Epithelial cell of esophagus (primary cell): ENCODE results near the gene KNSTRN.

Experiments
- DNase-seq: peaks from one replicate; pipeline ENCODE4 v3.0.0; 2010; ENCODE audit warnings: low read depth
- H3K4me3 ChIP-seq: 2 replicates; pipeline ENCODE4 v1.5.1; 2011; ENCODE audit warnings: mild to moderate bottlenecking, low read length, control low read depth
- CTCF ChIP-seq: IDR thresholded peaks from 2 replicates; pipeline ENCODE4 v1.5.1; 2011; ENCODE audit warnings: low read depth, mild to moderate bottlenecking, low read length, control low read depth, inconsistent platforms; ENCODE audit not compliant: insufficient read depth; ENCODE audit errors: missing control alignments

Gene KNSTRN

DNA sequence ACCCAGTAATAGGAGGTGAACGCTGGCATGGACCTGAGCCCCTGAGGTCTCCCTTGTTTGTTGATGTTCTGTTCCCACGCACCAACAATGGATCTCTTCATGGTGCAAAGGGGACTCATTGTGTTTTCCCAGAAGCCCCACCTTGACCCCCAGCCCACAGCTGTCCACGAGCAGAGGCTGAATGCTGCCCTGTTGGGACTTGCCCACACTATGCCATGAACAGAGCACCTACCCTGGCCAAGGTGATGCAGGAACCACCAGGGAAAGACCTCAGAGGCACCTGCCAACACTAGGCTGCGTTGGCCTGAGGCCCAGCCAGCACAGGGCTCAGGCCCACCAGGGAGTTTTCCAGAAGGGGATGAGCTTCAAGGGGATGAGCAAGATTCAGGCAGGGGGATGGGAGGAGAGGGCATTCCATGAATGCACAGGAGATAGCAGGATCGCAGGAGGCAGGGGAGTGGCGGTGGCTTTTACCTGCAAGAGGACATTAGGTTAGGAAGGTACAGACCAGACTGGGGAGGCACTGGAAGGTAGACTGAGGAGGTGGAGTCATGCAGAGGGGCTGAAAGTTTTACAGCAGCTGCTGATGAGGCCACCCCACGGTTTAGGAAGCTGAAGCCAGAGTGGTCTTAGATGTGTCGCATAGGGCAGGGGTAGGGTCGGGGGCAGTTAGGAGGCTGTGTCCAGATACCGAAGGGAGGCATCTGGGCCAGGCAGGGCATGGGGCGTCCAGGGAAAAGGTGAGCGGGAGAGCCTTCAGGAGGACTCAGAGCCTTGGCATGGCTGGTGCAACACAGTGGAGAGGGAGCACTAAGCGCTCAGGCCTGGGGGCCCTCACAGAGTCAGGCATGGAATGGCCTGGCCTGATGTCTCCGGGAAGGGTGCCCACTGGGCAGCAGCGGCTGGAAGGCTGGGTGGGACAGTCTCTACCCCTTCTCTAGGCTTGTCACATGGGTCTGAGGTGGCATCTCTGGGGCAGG lies 35.7 kb upstream of the KNSTRN start:
- DNase-seq: no peak
- TF ChIP-seq CTCF: no peak
- H3K4me3 ChIP-seq: no peak overlapping the region

- no peak overlapping the region for H3K4me3 ChIP-seq
- no peak for TF ChIP-seq CTCF
- no peak for DNase-seq
These were observed 34.7 kb upstream of the KNSTRN start for GRCh38 chr15:40347559-40348473.

GRCh38 chr15:40348474-40348870 lies 34.0 kb upstream of the KNSTRN start:
- TF ChIP-seq CTCF: no peak
- DNase-seq: no peak
- H3K4me3 ChIP-seq: no peak overlapping the region

GRCh38 chr15:40349163-40349562 lies 33.4 kb upstream of the KNSTRN start:
- H3K4me3 ChIP-seq: no peak overlapping the region
- no peak for TF ChIP-seq CTCF
- DNase-seq: no peak

DNA sequence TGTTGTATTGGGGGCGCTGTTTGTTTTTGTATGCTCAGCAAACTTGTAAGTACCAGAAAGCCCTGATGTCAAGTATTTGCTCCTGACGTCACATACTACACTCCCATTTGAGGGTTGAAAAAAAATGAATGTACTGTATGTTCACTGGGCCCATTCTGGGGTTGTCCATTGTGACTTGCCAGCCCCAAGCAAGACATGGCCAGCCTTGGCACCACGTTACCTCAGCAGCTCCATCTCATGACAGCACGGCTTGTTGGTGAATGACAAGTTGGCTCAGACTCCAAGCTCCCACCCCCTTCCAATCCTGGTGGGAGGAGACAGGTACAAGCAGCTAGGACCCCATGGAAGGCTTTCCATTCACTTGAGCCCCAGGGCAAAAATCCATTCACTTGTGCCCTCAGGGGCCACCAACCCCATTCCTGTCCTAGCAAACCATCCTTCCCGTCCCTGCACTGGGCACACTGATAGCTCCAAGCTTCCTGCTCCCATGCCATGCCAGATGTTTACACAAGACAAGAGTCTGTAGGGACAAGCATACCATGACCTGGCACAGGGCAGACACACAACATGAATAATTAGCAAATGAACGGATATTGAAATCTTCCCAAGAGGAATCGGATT lies 30.1 kb upstream of the KNSTRN start:
- no peak for TF ChIP-seq CTCF
- DNase-seq: no peak
- no peak overlapping the region for H3K4me3 ChIP-seq

GRCh38 chr15:40353697-40354096 lies 28.8 kb upstream of the KNSTRN start:
- DNase-seq: no peak
- H3K4me3 ChIP-seq: no peak overlapping the region
- no peak for TF ChIP-seq CTCF
